PC-3 (cell line): ENCODE measurements around the gene ARHGAP22. TPM values are rescaled to one million over a fixed set of nuclear protein-coding genes. Genes with fewer than 3 reads are reported as not detected.

ENCODE experiments used
- ATAC-seq: fragments of 200-7000 bp; cut with Tn5 transposase; 2 replicates; pipeline ENCODE4 v1.9.1; 2020; ENCODE audit warnings: mild to moderate bottlenecking, moderate library complexity
- BruUV-seq: library from RNA; stranded (reverse); fragments of 400-500 nt; replicated peaks from 2 replicates; lab custom pipeline; 2021; lab: Mats Ljungman, UMichigan
- CTCF ChIA-PET: fragments of 300-600 bp; sonication (Branson Sonifier 250); formaldehyde crosslinking; loops from one replicate; lab custom pipeline; 2022; ENCODE audit warnings: antibody characterized with exemption; lab: Charles Lee
- POLR2A ChIA-PET: fragments of 300-600 bp; sonication (Branson Sonifier 250); formaldehyde crosslinking; loops from one replicate; lab custom pipeline; 2022; ENCODE audit warnings: antibody characterized with exemption; ENCODE audit not compliant: unreplicated experiment; lab: Charles Lee
- DNase-seq: peaks from one replicate; pipeline ENCODE4 v3.0.0-alpha.2; 2015
- H2AFZ ChIP-seq: fragments of 300-600 bp; sonication (generic); 2 replicates; pipeline ENCODE4 v1.6.0; 2016; ENCODE audit warnings: antibody characterized with exemption, low read length
- H3F3A ChIP-seq: fragments of 300-600 bp; sonication (generic); one replicate; pipeline ENCODE4 v1.6.0; 2017; ENCODE audit warnings: antibody characterized with exemption, low read length, control low read depth, mild to moderate bottlenecking; ENCODE audit not compliant: unreplicated experiment
- H3K27ac ChIP-seq: fragments of 300-600 bp; sonication (generic); 2 replicates; pipeline ENCODE4 v1.5.1; 2016; ENCODE audit warnings: mild to moderate bottlenecking, low read length
- H3K27me3 ChIP-seq: fragments of 300-600 bp; sonication (generic); 2 replicates; pipeline ENCODE4 v1.6.1; 2016; ENCODE audit warnings: low read length, mixed read lengths
- H3K36me3 ChIP-seq: fragments of 300-600 bp; sonication (generic); 2 replicates; pipeline ENCODE4 v1.6.1; 2016; ENCODE audit warnings: low read depth, mixed run types, low read length, mixed read lengths
- H3K4me1 ChIP-seq: fragments of 300-600 bp; sonication (generic); 2 replicates; pipeline ENCODE4 v1.5.1; 2016; ENCODE audit warnings: low read length; ENCODE audit not compliant: insufficient read depth
- H3K4me2 ChIP-seq: fragments of 300-600 bp; sonication (generic); 2 replicates; pipeline ENCODE4 v1.6.0; 2016; ENCODE audit warnings: low read length
- H3K4me3 ChIP-seq: fragments of 300-600 bp; sonication (generic); 2 replicates; pipeline ENCODE4 v1.5.1; 2016; ENCODE audit warnings: mild to moderate bottlenecking, low read length, mixed read lengths
- H3K79me2 ChIP-seq: fragments of 300-600 bp; sonication (generic); 2 replicates; pipeline ENCODE4 v1.6.1; 2017; ENCODE audit warnings: low read length, mixed read lengths
- H3K9ac ChIP-seq: fragments of 300-600 bp; sonication (generic); 2 replicates; pipeline ENCODE4 v1.6.0; 2016; ENCODE audit warnings: mild to moderate bottlenecking, low read length
- H3K9me2 ChIP-seq: fragments of 300-600 bp; sonication (generic); replicated peaks from 2 replicates; pipeline ENCODE4 v1.6.1; 2016; ENCODE audit warnings: mixed run types, low read length, mixed read lengths
- H3K9me3 ChIP-seq: fragments of 300-600 bp; sonication (generic); 2 replicates; pipeline ENCODE4 v1.6.1; 2016; ENCODE audit warnings: low read length, mixed read lengths
- H4K20me1 ChIP-seq: fragments of 300-600 bp; sonication (generic); 2 replicates; pipeline ENCODE4 v1.6.1; 2016; ENCODE audit warnings: low read length, mixed read lengths
- CTCF ChIP-seq: fragments of 300-600 bp; sonication (generic); conservative IDR thresholded peaks from 2 replicates; pipeline ENCODE4 v1.5.1; 2017; ENCODE audit warnings: antibody characterized with exemption, low read depth, mild to moderate bottlenecking, low read length
- EZH2 ChIP-seq: fragments of 300-600 bp; sonication (generic); IDR thresholded peaks from one replicate; pipeline ENCODE4 v1.6.1; 2017; ENCODE audit warnings: antibody characterized with exemption, mild to moderate bottlenecking, low read length; ENCODE audit not compliant: unreplicated experiment
- EZH2phosphoT487 ChIP-seq: fragments of 300-600 bp; sonication (generic); IDR thresholded peaks from 2 replicates; pipeline ENCODE4 v1.6.1; 2018; ENCODE audit warnings: mild to moderate bottlenecking, antibody characterized with exemption, low read length, borderline replicate concordance
- intact Hi-C: fragments of 100-400 bp; cut with micrococcal nuclease; formaldehyde crosslinking; loops from 2 replicates; pipeline ENCODE4 v1.9.0; 2023
- total RNA-seq: library from RNA; depleted of rRNA; stranded (reverse); fragments of >200 nt; gene quantifications from 2 replicates; pipeline ENCODE4 v1.2.3, GENCODE V29; 2014

ARHGAP22 gene
- total RNA-seq, 1 experiment from 2014 or later = 12.2 TPM

- Histone ChIP-seq H2AFZ (no peak overlapping the region), H4K20me1 (no peaks in the 10 kb centered on the region), H3K4me2 (no peak overlapping the region), H3K79me2 (no peaks in the 10 kb centered on the region), H3K9me2 (no peaks in the 10 kb centered on the region), H3K36me3 (no peaks in the 10 kb centered on the region), H3K27me3 (no peaks in the 10 kb centered on the region), H3K4me1 (no peaks in the 10 kb centered on the region), H3K4me3 (no peak overlapping the region), H3K27ac (no peak overlapping the region), H3F3A (no peaks in the 10 kb centered on the region), H3K9ac (no peak overlapping the region), H3K9me3 (no peaks in the 10 kb centered on the region)
- CTCF ChIA-PET = no interaction called here
- POLR2A ChIA-PET = no interaction called here
- DNase-seq = no peak
- TF ChIP-seq CTCF (no peak), EZH2 (no peak), EZH2phosphoT487 (no peak)
- no peak for ATAC-seq
- intact Hi-C loops = no loop called here
- BruUV-seq = no TSS peak
These were observed 17.8 kb downstream of the ARHGAP22 start for GRCh38 chr10:48587101-48587500.

- ATAC-seq (no peak), DNase-seq (no peak)
- H3K4me2 ChIP-seq = no peak overlapping the region
- ChIA-PET POLR2A (no interaction called here), CTCF (no interaction called here)
- intact Hi-C loops = no loop called here
- H3K9me2 ChIP-seq = no peaks in the 10 kb centered on the region
- H3K27me3 ChIP-seq = no peaks in the 10 kb centered on the region
- no peaks in the 10 kb centered on the region for H4K20me1 ChIP-seq
- H3K9me3 ChIP-seq = no peaks in the 10 kb centered on the region
- no peak overlapping the region for H3K4me3 ChIP-seq
- no peak overlapping the region for H3K9ac ChIP-seq
- no peaks in the 10 kb centered on the region for H3K79me2 ChIP-seq
- no TSS peak for BruUV-seq
- H3K36me3 ChIP-seq = no peaks in the 10 kb centered on the region
- H3F3A ChIP-seq = no peaks in the 10 kb centered on the region
- TF ChIP-seq CTCF = no peak
- TF ChIP-seq EZH2 = no peak
- no peak for TF ChIP-seq EZH2phosphoT487
- no peaks in the 10 kb centered on the region for H3K4me1 ChIP-seq
- H3K27ac ChIP-seq = no peak overlapping the region
- H2AFZ ChIP-seq = no peak overlapping the region
These were observed 21.9 kb downstream of the ARHGAP22 start for GRCh38 chr10:48582970-48583369.

GRCh38 chr10:48580236-48580635, 24.6 kb downstream of the ARHGAP22 start:
- CTCF ChIA-PET = interaction anchor here (0.6 kb wide), 1 partner anchor 11 kb away, joined by 3 read pairs; no protein-coding TSS in a partner anchor
- no TSS peak for BruUV-seq
- H3K27ac ChIP-seq = no peak overlapping the region

More at GRCh38 chr10:48580236-48580635, 24.6 kb downstream of the ARHGAP22 start:
- Histone ChIP-seq H3K27me3 (no peaks in the 10 kb centered on the region), H3K4me3 (no peak overlapping the region), H3K79me2 (no peaks in the 10 kb centered on the region), H4K20me1 (no peaks in the 10 kb centered on the region), H3K9me2 (no peaks in the 10 kb centered on the region), H3K4me2 (no peak overlapping the region), H3K9me3 (no peaks in the 10 kb centered on the region), H2AFZ (no peak overlapping the region), H3K9ac (no peak overlapping the region), H3F3A (no peaks in the 10 kb centered on the region), H3K4me1 (no peaks in the 10 kb centered on the region), H3K36me3 (no peaks in the 10 kb centered on the region)
- intact Hi-C loops = no loop called here
- TF ChIP-seq EZH2 = no peak
- TF ChIP-seq EZH2phosphoT487 = no peak
- TF ChIP-seq CTCF = no peak
- POLR2A ChIA-PET = no interaction called here
- ATAC-seq = no peak
- DNase-seq = no peak
